DMS 273 (cell line): ENCODE results near the gene PIP5K1C.

ENCODE experiments used
- DNase-seq: peaks from one replicate; lab custom pipeline; 2025; ENCODE audit not compliant: unreplicated experiment; lab: John Stamatoyannopoulos, UW

PIP5K1C gene

GRCh38 chr19:3695986-3696659, 4.1 kb downstream of the PIP5K1C start:
- no peak for DNase-seq

- DNase-seq: no peak
Observed at GRCh38 chr19:3695124-3695733, 5.0 kb downstream of the PIP5K1C start.

- no peak for DNase-seq
Observed at GRCh38 chr19:3694361-3695123, 5.7 kb downstream of the PIP5K1C start.

GRCh38 chr19:3693025-3693925, 7.0 kb downstream of the PIP5K1C start:
- DNase-seq: no peak

- no peak for DNase-seq
Observed at GRCh38 chr19:3692141-3693024, 7.9 kb downstream of the PIP5K1C start.

GRCh38 chr19:3691726-3692125, 8.5 kb downstream of the PIP5K1C start:
- DNase-seq: no peak

- no peak for DNase-seq
Observed at GRCh38 chr19:3691372-3691716, 8.9 kb downstream of the PIP5K1C start.

GRCh38 chr19:3690551-3691371, 9.5 kb downstream of the PIP5K1C start:
- DNase-seq: no peak

GRCh38 chr19:3687774-3688706, 12.2 kb downstream of the PIP5K1C start:
- DNase-seq: no peak

GRCh38 chr19:3687393-3687773, 12.9 kb downstream of the PIP5K1C start:
- DNase-seq: no peak

- no peak for DNase-seq
Observed at GRCh38 chr19:3684817-3685410, 15.4 kb downstream of the PIP5K1C start.

- no peak for DNase-seq
Observed at GRCh38 chr19:3684054-3684816, 16.0 kb downstream of the PIP5K1C start.

- DNase-seq: no peak
Observed at GRCh38 chr19:3683405-3684053, 16.7 kb downstream of the PIP5K1C start.

- peak; percentile 37 for DNase-seq
Observed at GRCh38 chr19:3682741-3683404, 17.4 kb downstream of the PIP5K1C start.

- no peak for DNase-seq
Observed at GRCh38 chr19:3682286-3682685, 18.0 kb downstream of the PIP5K1C start.

- DNase-seq: no peak
Observed at GRCh38 chr19:3680939-3681338, 19.3 kb downstream of the PIP5K1C start.
